Lung (tissue), 12 donors: ENCODE results near the gene CCNB3. TPM values are rescaled to one million over a fixed set of nuclear protein-coding genes. Genes with fewer than 3 reads are reported as not detected.
A peak's percentile ranks its signal among the peaks of the same experiment; 100 is the strongest.

Experiments used
- ATAC-seq: fragments of 200-7000 bp; cut with Tn5 transposase; one replicate; pipeline ENCODE4 v1.9.1; 2020; ENCODE audit warnings: moderate number of reproducible peaks; ENCODE audit not compliant: insufficient read depth, low FRiP score
- DNase-seq, 3 donors: peaks; one replicate each; pipeline ENCODE4 v3.0.0-alpha.2; 2013 to 2017
- H3K27ac ChIP-seq, 2 donors: one replicate each; pipeline ENCODE4 v1.5.1; 2013; ENCODE audit warnings: mild to moderate bottlenecking in 2 of 2, moderate library complexity in 2 of 2, control low read depth in 1 of 2, inconsistent platforms in 1 of 2, low read depth in 1 of 2, low read length in 1 of 2
- H3K27me3 ChIP-seq, 3 donors: one replicate each; pipeline ENCODE4 v1.5.1; 2013; ENCODE audit warnings: low read length in 2 of 3; ENCODE audit not compliant: control insufficient read depth in 3 of 3, insufficient read depth in 3 of 3
- H3K36me3 ChIP-seq, 4 donors: one replicate each; pipeline ENCODE4 v1.5.1; 2013; ENCODE audit warnings: low read length in 4 of 4, mild to moderate bottlenecking in 1 of 4, moderate library complexity in 1 of 4; ENCODE audit not compliant: control insufficient read depth in 4 of 4, insufficient read depth in 4 of 4
- H3K4me1 ChIP-seq, 5 donors: one replicate each; pipeline ENCODE4 v1.5.1; 2013; ENCODE audit warnings: low read length in 5 of 5, mild to moderate bottlenecking in 2 of 5, moderate library complexity in 1 of 5; ENCODE audit not compliant: control insufficient read depth in 5 of 5, insufficient read depth in 5 of 5
- H3K4me3 ChIP-seq: one replicate; pipeline ENCODE4 v1.5.1; 2013; ENCODE audit warnings: mild to moderate bottlenecking, control low read depth, moderate library complexity
- H3K9ac ChIP-seq, 2 donors: one replicate each; pipeline ENCODE4 v1.5.1; 2013; ENCODE audit warnings: low read length in 2 of 2, control low read depth in 1 of 2; ENCODE audit not compliant: insufficient read depth in 1 of 2
- H3K9me3 ChIP-seq, 4 donors: one replicate each; pipeline ENCODE4 v1.5.1; 2013; ENCODE audit warnings: low read length in 3 of 4, mild to moderate bottlenecking in 1 of 4, moderate library complexity in 1 of 4; ENCODE audit not compliant: control insufficient read depth in 4 of 4, insufficient read depth in 3 of 4
- CTCF ChIP-seq: IDR thresholded peaks from 2 replicates; pipeline ENCODE4 v1.5.1; 2012; ENCODE audit warnings: mild to moderate bottlenecking; ENCODE audit errors: control extremely low read depth, extremely low read depth
- WGBS, 2 donors: extraction: QIAGEN DNeasy Blood & Tissue Kit; methylation state at CpG; one replicate each; pipeline ENCODE4 v1.1.7; 2013; 5-methylcytosine and 5-hydroxymethylcytosine counted together
- polyA plus RNA-seq, 2 donors: library from polyadenylated mRNA; stranded (reverse); fragments of 200-250 nt; gene quantifications; one replicate each; pipeline ENCODE4 v1.2.1, GENCODE V29; 2013
- total RNA-seq, 2 donors: library from RNA; depleted of rRNA in 1 of 2; stranded (reverse); fragments of >200 nt in 1 of 2; gene quantifications; one replicate each; pipeline ENCODE4 v1.2.1, GENCODE V29; 2014 to 2021
- donor health status: control.
- donor health status: control.
- donor health status: Bipolar disorder and iron deficiency.
- donor health status: healthy.
- donor health status: DM: yes; HTN: yes; CAD: no.

CCNB3 gene
- total and polyA plus RNA-seq, 4 donors, result 0.49 to 1.3 (median 0.59) TPM

- Histone ChIP-seq H3K27me3 (peaks cover 0 to 7% (median 5%) of the 10 kb centered on the region in 3 donors), H3K27ac (peak overlapping the region in 1 of 2 donors; percentile 53), H3K4me1 (peaks cover 0 to 7% (median 0%) of the 10 kb centered on the region in 5 donors), H3K9ac (no peak overlapping the region), H3K36me3 (no peaks in the 10 kb centered on the region), H3K4me3 (no peak overlapping the region), H3K9me3 (no peaks in the 10 kb centered on the region)
- no peak for ATAC-seq
- DNase-seq, result no peak
- 81 to 93% methylated on average over 3 of the region's 3 CpGs for WGBS, 2 donors
- TF ChIP-seq CTCF, result no peak
These were observed 2.0 kb upstream of the CCNB3 start for GRCh38 chrX:50202539-50202938.

- ATAC-seq (no peak), DNase-seq (no peak)
- no peak for TF ChIP-seq CTCF
- 75 to 87% methylated on average over 11 of the region's 11 CpGs for WGBS, 2 donors
- Histone ChIP-seq H3K4me1 (peaks cover 0 to 7% (median 0%) of the 10 kb centered on the region in 5 donors), H3K4me3 (no peak overlapping the region), H3K9ac (no peak overlapping the region), H3K9me3 (no peaks in the 10 kb centered on the region), H3K27me3 (peaks cover 0 to 8% (median 6%) of the 10 kb centered on the region in 3 donors), H3K36me3 (no peaks in the 10 kb centered on the region), H3K27ac (no peak overlapping the region)
These were observed 2.2 kb downstream of the CCNB3 start for GRCh38 chrX:50206753-50207152.

GRCh38 chrX:50211510-50211909, 6.9 kb downstream of the CCNB3 start:
- 42 to 72% methylated on average over 8 of the region's 8 CpGs for WGBS, 2 donors
- ATAC-seq (no peak), DNase-seq (no peak)
- no peak overlapping the region for H3K27ac ChIP-seq
- H3K9me3 ChIP-seq, result no peaks in the 10 kb centered on the region
- TF ChIP-seq CTCF, result no peak
- no peak overlapping the region for H3K9ac ChIP-seq
- peaks cover 0 to 8% (median 3%) of the 10 kb centered on the region in 3 donors for H3K27me3 ChIP-seq
- no peaks in the 10 kb centered on the region for H3K4me1 ChIP-seq
- H3K4me3 ChIP-seq, result no peak overlapping the region
- H3K36me3 ChIP-seq, result no peaks in the 10 kb centered on the region

GRCh38 chrX:50281253-50281652, 76.7 kb downstream of the CCNB3 start:
- no peak overlapping the region for H3K4me3 ChIP-seq
- TF ChIP-seq CTCF, result no peak
- no peaks in the 10 kb centered on the region for H3K27me3 ChIP-seq
- H3K27ac ChIP-seq, result no peak overlapping the region
- H3K9me3 ChIP-seq, result peaks cover 0 to 2% (median 0%) of the 10 kb centered on the region in 4 donors
- H3K4me1 ChIP-seq, result no peaks in the 10 kb centered on the region
- no peak overlapping the region for H3K9ac ChIP-seq
- DNase-seq (no peak), ATAC-seq (no peak)
- H3K36me3 ChIP-seq, result no peaks in the 10 kb centered on the region
- WGBS, 2 donors, result 77 to 95% methylated on average over 15 to 19 of the region's 19 CpGs
